Lung (tissue), 12 donors: ENCODE results near the gene MTF2. TPM values are rescaled to one million over a fixed set of nuclear protein-coding genes. Genes with fewer than 3 reads are reported as not detected.
A peak's percentile ranks its signal among the peaks of the same experiment; 100 is the strongest.

Experiments
- ATAC-seq: fragments of 200-7000 bp; cut with Tn5 transposase; one replicate; pipeline ENCODE4 v1.9.1; 2020; ENCODE audit warnings: moderate number of reproducible peaks; ENCODE audit not compliant: insufficient read depth, low FRiP score
- DNase-seq, 3 donors: peaks; one replicate each; pipeline ENCODE4 v3.0.0-alpha.2; 2013 to 2017
- H3K27ac ChIP-seq, 2 donors: one replicate each; pipeline ENCODE4 v1.5.1; 2013; ENCODE audit warnings: mild to moderate bottlenecking in 2 of 2, moderate library complexity in 2 of 2, control low read depth in 1 of 2, inconsistent platforms in 1 of 2, low read depth in 1 of 2, low read length in 1 of 2
- H3K27me3 ChIP-seq, 3 donors: one replicate each; pipeline ENCODE4 v1.5.1; 2013; ENCODE audit warnings: low read length in 2 of 3; ENCODE audit not compliant: control insufficient read depth in 3 of 3, insufficient read depth in 3 of 3
- H3K36me3 ChIP-seq, 4 donors: one replicate each; pipeline ENCODE4 v1.5.1; 2013; ENCODE audit warnings: low read length in 4 of 4, mild to moderate bottlenecking in 1 of 4, moderate library complexity in 1 of 4; ENCODE audit not compliant: control insufficient read depth in 4 of 4, insufficient read depth in 4 of 4
- H3K4me1 ChIP-seq, 5 donors: one replicate each; pipeline ENCODE4 v1.5.1; 2013; ENCODE audit warnings: low read length in 5 of 5, mild to moderate bottlenecking in 2 of 5, moderate library complexity in 1 of 5; ENCODE audit not compliant: control insufficient read depth in 5 of 5, insufficient read depth in 5 of 5
- H3K4me3 ChIP-seq: one replicate; pipeline ENCODE4 v1.5.1; 2013; ENCODE audit warnings: mild to moderate bottlenecking, control low read depth, moderate library complexity
- H3K9ac ChIP-seq, 2 donors: one replicate each; pipeline ENCODE4 v1.5.1; 2013; ENCODE audit warnings: low read length in 2 of 2, control low read depth in 1 of 2; ENCODE audit not compliant: insufficient read depth in 1 of 2
- H3K9me3 ChIP-seq, 4 donors: one replicate each; pipeline ENCODE4 v1.5.1; 2013; ENCODE audit warnings: low read length in 3 of 4, mild to moderate bottlenecking in 1 of 4, moderate library complexity in 1 of 4; ENCODE audit not compliant: control insufficient read depth in 4 of 4, insufficient read depth in 3 of 4
- CTCF ChIP-seq: IDR thresholded peaks from 2 replicates; pipeline ENCODE4 v1.5.1; 2012; ENCODE audit warnings: mild to moderate bottlenecking; ENCODE audit errors: control extremely low read depth, extremely low read depth
- WGBS, 2 donors: extraction: QIAGEN DNeasy Blood & Tissue Kit; methylation state at CpG; one replicate each; pipeline ENCODE4 v1.1.7; 2013; 5-methylcytosine and 5-hydroxymethylcytosine counted together
- polyA plus RNA-seq, 2 donors: library from polyadenylated mRNA; stranded (reverse); fragments of 200-250 nt; gene quantifications; one replicate each; pipeline ENCODE4 v1.2.1, GENCODE V29; 2013
- total RNA-seq, 2 donors: library from RNA; depleted of rRNA in 1 of 2; stranded (reverse); fragments of >200 nt in 1 of 2; gene quantifications; one replicate each; pipeline ENCODE4 v1.2.1, GENCODE V29; 2014 to 2021
- donor health status: control.
- donor health status: control.
- donor health status: Bipolar disorder and iron deficiency.
- donor health status: healthy.
- donor health status: DM: yes; HTN: yes; CAD: no.

The MTF2 gene
- total and polyA plus RNA-seq, 4 donors, result 8.8 to 78.7 (median 17.3) TPM

GRCh38 chr1:93178418-93178817 is 99.3 kb downstream of the MTF2 start:
- WGBS, 2 donors, result 36 to 42% methylated on average over 5 of the region's 5 CpGs
- H3K4me1 ChIP-seq, result peaks cover 0 to 13% (median 10%) of the 10 kb centered on the region in 5 donors
- H3K27ac ChIP-seq, result peak overlapping the region in 1 of 2 donors; percentile 30
- H3K36me3 ChIP-seq, result peaks cover 0 to 13% (median 7%) of the 10 kb centered on the region in 4 donors
- H3K27me3 ChIP-seq, result no peaks in the 10 kb centered on the region
- H3K9me3 ChIP-seq, result no peaks in the 10 kb centered on the region
- TF ChIP-seq CTCF, result no peak
- DNase-seq, result peak; percentile 19 to 49 (median 40)
- H3K9ac ChIP-seq, result peak overlapping the region in 1 of 2 donors; percentile 99
- no peak for ATAC-seq
- no peak overlapping the region for H3K4me3 ChIP-seq

DNA sequence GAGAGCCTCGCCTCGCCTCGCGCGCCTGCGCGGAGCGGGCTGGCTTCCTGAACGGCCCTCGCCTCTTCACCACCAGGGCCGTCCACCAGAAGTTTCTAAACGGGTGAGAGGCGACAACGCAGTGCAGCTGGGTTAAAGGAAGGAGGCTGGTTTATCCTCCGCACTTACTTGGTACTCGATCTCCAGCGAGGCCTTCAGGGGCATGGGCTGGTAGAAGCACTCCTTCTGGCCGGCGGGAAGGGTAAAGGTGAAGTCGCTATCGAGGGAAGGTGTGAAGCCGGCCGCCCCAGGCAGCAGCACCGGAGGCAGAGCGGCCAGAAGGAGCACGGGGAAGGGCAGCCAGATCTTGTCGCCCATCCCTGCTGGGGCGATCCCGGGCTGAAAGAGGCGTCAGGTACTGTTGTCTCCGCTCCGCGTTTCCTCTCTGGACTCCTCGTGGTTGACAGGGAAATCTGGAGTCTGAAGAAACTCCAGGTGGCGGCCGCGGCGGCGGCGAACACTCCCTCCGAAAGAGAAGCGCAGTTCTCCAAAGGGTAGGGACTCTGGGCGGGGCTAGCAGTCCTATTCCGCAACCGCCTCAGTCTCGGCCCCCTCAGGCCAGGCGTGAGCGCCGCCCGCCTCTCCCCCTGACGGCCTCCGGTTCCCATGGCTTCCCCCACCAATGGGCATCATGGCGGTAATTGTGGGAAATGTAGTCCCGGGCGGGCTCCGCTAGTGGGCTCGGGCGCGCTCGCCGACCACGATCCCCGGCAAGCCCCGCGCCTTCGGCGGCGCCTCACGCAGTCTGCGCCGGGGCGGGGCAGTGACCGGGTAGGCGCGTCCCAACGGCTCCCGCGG is 101.0 kb downstream of the MTF2 start, which contains the start of gene TMED5:
Gene TMED5, minus strand, starts transcription at position 528 of the 837 bp plus-strand sequence. Its CDS starts 171 bp downstream, at position 357.
- ATAC-seq, result peak; percentile 94
- 0% methylated on average over 74 to 78 of the region's 78 CpGs for WGBS, 2 donors

GRCh38 chr1:93180723-93181613 is 101.9 kb downstream of the MTF2 start, which contains the start of gene CCDC18:
CCDC18 (plus strand) TSS chr1:93180724; CDS start chr1:93183362, 2,638 bp downstream.
- Histone ChIP-seq H3K27me3 (no peaks in the 10 kb centered on the region), H3K9me3 (no peaks in the 10 kb centered on the region), H3K27ac (peak within 1 kb of the TSS; percentile 95 to 98), H3K9ac (peak within 1 kb of the TSS; percentile 89 to 99), H3K4me3 (peak within 1 kb of the TSS; percentile 76), H3K36me3 (peaks cover 0 to 10% (median 4%) of the 10 kb centered on the region in 4 donors), H3K4me1 (peaks cover 0 to 12% (median 9%) of the 10 kb centered on the region in 5 donors)
- DNase-seq (peak in 1 of 3 donors; percentile 41), ATAC-seq (no peak)
- no peak for TF ChIP-seq CTCF
- 0 to 1% methylated on average over 43 of the region's 43 CpGs for WGBS, 2 donors

More for the DNA sequence above, 101.0 kb downstream of the MTF2 start, which contains the start of gene TMED5:
- Histone ChIP-seq H3K36me3 (peaks cover 0 to 10% (median 4%) of the 10 kb centered on the region in 4 donors), H3K4me1 (peaks cover 0 to 13% (median 10%) of the 10 kb centered on the region in 5 donors), H3K27ac (peak within 1 kb of the TSS; percentile 95 to 98), H3K9me3 (no peaks in the 10 kb centered on the region), H3K9ac (peak within 1 kb of the TSS; percentile 89 to 99), H3K27me3 (no peaks in the 10 kb centered on the region), H3K4me3 (peak within 1 kb of the TSS; percentile 76)
- DNase-seq, result peak; percentile 99 to 100 (median 99)
- TF ChIP-seq CTCF, result no peak
